Putamen (tissue), 1 donor: Measurements from ENCODE around the gene SSR2.
A peak's percentile ranks its signal among the peaks of the same experiment; 100 is the strongest.

Experiments
- DNase-seq: peaks from one replicate; pipeline ENCODE4 v3.0.0-alpha.2; 2016; ENCODE audit warnings: low spot score

Gene SSR2

DNA sequence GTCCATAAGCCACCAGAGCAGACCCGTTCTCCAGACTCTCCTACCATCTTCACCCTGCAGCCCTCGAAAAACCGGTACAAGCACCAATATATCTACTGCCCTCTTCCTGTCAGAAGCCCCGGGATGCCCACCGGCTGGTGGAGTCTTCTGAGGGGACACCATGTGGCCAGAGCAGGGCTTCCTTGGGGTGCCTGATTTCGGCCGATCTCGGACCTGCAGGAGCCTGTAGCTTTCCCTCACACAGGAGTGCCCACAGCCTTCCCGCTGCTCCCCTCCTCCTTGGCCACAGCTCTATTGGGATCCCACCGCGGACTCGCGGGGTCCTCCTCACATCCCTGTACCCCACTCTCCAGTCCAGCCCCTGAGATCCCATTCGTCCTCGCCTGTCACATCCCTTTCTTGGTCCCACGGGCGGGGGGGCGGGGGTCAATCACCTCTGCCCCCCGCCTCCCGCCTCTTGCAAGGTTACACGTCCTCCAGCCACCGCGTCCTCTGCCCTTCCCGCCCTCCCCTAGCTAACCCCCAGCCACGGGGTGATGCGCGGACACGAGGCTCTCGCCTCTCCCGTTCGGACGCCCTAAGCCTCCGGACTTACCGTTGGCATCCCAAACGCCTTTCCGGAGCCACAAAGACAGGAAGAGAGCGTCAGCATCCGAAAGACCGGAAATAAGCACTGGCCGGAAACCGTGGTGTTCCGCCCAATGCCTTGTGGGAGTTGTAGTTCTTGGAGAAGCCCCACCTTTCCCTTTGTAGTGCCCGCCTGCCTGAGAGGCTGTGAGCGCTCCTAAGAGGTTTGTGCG lies at the start of gene SSR2:
Gene SSR2, minus strand, starts transcription at position 659 of the 800 bp plus-strand sequence. CDS start 784 bp downstream, outside the sequence.
- DNase-seq = peak; percentile 91

DNA sequence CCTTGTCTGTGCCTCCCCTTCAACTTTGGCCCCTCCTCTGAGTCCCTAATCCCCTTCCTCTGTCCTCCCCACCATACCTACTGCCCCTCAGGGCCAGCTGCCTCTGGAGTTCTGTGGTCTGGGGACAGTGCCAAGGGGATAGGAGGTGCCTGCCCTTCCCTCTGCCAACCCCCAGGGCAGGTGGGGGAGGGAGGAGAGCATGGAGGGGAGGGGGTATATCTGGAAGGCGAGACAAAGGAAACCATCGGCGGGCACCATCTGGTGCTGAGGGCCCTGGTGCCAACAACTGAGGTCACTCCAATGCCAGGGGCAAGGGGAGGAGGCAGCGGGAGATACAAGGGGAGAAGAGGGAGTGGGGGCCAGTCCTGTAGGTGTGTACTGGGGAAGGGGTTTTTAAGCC lies 49.8 kb upstream of the SSR2 start:
- no peak for DNase-seq

DNA sequence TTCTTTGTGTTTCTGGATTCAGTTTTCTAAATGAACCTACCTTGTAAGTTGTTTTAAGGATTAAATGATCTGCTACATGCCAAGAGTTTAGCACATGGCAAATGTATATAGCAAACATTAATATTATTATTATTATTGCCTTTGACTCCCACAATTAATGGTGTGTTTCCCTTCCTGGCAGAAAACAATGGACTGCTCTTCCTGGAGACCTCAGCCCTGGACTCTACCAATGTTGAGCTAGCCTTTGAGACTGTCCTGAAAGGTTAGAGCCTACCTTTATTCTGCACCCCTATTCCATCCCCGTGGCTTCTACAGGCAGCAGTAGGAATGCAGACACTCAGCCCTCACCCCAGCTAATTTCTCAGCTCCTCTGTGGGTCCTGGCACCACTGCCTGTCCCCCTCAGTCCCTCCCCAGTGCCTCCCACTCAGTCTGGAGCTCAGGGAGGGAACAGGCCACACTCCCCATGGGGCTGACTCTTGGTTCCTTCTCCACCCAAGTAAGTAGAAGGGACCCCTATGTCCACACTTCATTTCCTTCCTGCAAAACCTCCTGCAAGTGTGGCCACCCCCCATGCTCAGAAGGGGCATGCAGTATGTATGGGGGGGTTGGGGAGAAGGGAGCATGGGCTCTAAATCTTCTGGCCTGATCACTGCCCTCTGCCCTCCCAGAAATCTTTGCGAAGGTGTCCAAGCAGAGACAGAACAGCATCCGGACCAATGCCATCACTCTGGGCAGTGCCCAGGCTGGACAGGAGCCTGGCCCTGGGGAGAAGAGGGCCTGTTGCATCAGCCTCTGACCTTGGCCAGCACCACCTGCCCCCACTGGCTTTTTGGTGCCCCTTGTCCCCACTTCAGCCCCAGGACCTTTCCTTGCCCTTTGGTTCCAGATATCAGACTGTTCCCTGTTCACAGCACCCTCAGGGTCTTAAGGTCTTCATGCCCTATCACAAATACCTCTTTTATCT lies 49.0 kb upstream of the SSR2 start:
- no peak for DNase-seq

DNA sequence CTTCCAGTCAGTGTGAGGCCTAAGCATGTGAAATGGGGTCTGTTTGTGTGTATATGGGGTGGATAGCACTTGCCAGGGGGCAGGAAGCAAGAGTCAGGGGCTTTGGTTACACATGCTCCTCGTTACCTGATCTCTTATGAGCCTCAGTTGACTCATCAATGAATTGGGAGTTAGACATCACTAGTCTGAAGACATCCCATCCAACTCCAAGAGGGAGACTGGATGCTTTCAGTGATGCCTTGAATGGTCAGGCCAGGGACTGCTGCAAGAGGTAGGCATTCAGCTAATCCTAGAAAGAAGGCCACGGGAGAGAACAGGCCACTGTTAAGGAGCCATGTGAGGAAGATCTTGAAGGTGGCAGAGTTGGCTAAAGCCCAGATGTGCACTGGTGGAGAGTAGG lies 46.5 kb upstream of the SSR2 start:
- no peak for DNase-seq

DNA sequence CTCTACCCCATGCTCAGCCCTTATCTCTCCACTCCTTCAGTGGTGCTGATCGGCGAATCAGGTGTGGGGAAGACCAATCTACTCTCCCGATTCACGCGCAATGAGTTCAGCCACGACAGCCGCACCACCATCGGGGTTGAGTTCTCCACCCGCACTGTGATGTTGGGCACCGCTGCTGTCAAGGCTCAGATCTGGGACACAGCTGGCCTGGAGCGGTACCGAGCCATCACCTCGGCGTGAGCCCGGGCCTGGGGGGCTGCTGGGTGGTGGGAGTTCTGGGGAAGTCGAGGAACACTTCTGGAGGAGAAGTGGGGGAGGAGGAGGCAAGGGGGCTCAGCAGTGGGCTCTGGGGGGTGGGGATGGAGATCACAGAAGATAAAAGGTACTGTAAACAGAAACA lies 45.1 kb upstream of the SSR2 start:
- DNase-seq = no peak

DNA sequence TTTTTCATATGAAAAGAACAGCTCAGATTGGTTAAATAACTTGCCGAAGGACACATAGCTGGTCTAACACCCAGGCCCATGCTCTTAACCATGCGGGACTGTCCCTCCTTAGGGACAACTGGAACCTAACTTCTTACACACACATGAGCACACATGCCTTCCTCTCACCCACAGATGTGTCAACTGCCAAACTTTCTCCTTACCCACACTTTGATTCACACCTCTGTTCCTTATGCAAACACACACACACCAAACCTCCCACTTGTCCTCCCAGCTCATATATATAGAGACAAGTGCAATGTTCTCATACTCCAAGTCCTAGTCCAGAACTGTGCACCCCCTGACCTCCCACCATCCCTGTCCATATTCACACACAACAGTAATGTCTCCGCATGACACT lies 44.5 kb upstream of the SSR2 start:
- no peak for DNase-seq

DNA sequence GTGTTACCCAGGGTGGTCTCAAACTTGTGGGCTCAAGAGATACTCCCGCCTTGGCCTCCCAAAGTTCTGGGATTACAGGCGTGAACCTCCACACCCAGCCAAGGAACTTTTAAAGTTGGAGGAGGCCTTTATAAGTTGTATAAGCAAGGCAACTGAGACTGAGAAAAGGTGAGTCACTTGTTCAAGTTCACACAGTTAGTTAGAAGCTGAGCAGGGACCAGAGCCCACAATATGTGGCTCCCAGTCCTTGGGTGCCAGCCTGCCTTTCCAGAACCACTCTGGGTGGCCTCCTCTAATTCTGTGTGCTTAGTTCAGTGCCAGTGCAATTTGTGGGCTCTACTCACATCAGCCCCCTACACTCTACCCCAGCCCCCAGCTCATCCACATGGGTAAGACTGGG lies 43.9 kb upstream of the SSR2 start:
- DNase-seq = no peak

DNA sequence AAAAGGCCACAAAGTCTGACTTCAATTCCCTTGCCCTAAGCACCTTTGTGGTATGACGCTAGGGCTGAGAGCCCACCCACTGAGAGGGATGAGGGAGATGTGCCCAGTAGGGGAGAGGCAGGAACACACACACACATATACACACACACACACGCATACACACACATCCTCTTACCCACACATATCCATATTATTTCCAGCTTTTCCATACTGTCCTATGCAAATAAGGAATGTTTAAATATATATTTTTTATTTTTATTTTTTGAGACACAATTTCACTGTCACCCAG lies 43.2 kb upstream of the SSR2 start:
- no peak for DNase-seq

DNA sequence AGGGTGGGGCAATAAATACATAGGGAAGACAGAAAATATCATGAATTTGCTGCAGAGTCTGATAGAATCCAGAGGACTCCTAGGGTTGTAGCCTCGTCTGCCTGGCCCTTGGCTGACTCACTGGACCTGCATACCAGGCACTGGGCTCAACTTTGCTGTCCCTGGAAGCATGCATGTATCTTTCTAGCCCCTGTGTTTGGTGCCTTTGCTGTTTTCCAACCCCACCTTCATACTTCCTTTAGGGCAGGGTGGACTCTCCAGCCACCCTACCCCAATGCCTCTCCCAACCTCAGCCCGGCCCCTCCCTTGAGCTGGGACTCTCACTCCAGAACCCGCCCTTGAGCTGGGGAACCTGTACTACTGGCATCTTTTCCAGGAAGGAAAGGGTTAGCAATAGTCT lies 41.4 kb upstream of the SSR2 start:
- no peak for DNase-seq

DNA sequence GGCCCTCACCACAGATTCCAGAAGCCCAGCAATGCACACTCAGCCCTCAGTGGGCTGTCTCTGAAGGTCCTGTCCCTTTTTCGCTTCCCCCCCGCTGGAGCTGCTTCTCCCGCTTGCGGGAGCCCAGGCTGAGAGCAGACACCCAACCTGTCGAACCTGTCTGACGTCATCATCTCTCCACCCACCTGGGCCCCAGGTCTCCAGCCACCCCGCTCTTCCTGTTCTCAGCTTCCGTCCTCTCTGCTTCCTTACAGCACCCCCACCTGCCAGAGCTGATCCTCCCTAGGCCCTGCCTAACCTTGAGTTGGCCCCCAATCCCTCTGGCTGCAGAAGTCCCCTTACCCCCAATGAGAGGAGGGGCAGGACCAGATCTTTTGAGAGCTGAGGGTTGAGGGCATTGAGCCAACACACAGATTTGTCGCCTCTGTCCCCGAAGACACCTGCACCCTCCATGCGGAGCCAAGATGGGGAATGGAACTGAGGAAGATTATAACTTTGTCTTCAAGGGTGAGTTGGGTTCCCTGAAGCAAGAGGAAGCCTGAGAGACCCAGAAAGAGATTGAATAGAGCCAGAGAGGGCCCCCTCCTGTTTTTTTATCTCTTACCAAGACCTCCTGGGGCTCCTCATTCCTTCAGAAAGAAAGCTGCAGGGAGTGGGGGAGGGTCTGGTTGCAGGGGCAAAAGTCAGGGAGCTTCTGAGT lies 40.3 kb upstream of the SSR2 start, which contains the start of gene RAB25:
Gene RAB25, plus strand, starts transcription at position 224 of the 700 bp plus-strand sequence. Its CDS starts 241 bp downstream, at position 465.
- DNase-seq = no peak

DNA sequence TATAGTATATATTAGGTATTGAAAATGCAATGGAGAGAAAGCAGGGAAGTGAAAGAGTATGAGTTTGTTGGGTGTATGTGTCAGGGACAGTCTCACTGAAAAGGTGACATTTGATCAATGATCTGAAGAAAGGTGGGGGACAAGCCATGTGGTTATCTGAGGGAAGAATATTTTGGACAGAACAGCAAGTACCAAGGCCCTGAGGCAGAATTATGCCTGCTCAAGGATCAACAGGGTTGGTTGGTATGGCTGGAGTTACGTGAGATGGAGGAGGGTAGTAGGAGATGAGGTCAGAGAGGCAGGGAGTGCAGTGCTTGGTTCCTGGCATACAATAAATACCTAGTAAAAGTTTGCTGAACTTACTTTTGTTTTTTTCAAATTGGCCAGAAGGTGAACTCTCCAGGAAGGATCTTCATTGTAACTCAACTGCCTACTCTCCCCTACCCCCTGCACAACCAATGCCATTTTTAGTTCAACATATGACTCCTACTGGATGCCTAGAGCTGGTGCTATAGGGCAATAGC lies 35.6 kb upstream of the SSR2 start:
- no peak for DNase-seq

DNA sequence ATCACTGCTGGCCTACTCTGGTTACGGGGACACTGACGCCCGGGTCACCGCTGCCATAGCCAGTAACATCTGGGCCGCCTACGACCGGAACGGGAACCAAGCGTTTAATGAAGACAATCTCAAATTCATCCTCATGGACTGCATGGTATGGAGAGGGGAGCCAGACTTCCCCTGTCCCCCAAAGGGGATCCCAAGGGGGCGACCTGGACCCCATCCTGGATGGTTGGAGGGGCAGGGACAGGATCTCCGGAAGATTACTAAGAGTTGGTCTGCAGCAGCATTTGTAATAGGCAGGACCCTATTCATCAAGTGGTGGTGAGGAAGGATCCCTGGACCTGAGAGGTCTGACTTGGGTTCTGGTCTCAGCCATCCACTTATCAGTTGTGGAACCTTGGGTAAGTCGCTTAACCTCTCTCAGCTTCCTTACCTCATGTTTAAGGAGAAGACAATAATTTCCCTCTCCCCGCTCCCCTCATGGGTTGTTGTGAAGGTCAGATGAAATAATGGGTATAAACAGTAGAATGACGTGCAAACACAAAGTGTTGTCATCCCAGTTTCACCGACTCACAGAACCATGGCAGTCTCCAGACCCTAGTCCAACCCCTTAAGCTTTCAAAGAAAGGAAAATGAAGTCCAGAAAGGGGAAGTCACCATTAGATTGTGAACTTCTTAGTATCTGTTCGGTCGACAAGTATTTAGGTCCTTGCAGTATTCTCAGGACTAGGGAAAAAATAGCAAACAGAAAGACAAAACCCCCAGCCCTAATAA lies 34.7 kb upstream of the SSR2 start:
- no peak for DNase-seq

DNA sequence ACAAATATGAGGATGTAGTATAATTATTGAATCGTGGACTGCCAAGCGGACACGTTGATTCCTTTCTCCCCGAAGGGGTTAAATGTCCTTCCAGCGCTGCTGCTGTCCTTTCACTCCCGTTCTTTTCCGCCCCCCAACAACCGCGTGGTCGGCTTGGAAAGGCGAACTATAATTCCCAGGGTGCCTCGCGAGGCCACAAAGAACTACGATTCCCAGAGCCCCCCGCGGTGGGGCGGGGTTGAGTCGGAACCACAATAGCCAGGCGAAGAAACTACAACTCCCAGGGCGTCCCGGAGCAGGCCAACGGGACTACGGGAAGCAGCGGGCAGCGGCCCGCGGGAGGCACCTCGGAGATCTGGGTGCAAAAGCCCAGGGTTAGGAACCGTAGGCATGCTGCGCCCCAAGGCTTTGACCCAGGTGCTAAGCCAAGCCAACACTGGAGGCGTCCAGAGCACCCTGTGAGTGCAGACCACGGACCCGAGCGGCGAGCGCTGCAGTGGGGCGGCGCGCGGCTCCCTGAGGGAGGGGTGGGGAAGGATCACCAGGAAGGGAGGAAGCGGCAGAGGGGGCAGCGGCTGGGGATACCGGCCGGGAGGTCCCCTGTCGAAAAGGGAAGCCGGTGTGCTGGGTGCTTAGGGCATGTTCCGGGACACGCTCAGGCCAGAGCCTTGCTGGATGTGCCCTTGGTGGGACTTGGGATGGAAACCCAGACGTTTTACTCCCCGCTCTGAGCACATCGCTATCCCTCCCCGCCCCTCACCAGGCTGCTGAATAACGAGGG lies 33.9 kb upstream of the SSR2 start, which contains the start of gene LAMTOR2:
Gene LAMTOR2, plus strand, starts transcription at position 283 of the 781 bp plus-strand sequence. Its CDS starts 108 bp downstream, at position 391.
- peak; percentile 98 for DNase-seq

DNA sequence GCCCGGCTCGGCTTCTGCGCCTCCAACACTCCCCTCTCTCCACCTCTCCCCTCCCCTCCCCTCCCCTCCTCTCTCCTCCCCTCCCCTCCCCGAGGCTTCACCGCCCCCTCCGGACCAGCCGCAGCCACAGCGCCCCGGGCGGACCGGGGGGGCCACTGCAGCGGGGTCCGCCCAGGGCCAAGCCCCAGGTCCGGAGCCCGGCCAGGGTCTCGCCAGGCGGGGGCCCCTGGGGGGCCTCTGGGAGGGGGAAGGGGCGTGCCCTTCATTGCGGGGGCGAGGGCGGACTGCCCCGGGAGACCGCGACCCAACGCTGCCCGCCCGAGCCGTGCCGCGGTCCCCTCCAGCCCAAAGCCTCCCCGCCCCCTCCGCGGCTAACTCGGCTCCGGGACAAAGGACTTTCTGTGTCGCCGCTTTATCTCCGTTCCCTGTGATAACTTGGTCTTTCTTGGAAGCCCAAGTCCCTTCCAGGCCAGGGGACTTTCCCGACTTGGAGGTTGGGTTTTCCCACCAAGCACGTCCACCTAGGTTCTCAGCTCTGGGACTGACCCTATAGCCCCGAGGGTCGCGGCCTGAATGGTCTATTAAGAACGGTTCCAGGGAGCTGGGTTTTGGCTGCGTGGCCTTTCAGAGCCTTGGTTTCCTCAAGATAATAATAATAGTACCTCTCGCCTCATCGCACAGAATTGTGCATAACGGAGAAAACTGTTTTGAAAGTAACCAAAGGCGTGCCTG lies 33.2 kb upstream of the SSR2 start, which contains the start of gene UBQLN4:
Gene UBQLN4, minus strand, starts transcription at position 31 of the 732 bp plus-strand sequence. CDS start 97 bp downstream, outside the sequence.
- DNase-seq = peak; percentile 93

DNA sequence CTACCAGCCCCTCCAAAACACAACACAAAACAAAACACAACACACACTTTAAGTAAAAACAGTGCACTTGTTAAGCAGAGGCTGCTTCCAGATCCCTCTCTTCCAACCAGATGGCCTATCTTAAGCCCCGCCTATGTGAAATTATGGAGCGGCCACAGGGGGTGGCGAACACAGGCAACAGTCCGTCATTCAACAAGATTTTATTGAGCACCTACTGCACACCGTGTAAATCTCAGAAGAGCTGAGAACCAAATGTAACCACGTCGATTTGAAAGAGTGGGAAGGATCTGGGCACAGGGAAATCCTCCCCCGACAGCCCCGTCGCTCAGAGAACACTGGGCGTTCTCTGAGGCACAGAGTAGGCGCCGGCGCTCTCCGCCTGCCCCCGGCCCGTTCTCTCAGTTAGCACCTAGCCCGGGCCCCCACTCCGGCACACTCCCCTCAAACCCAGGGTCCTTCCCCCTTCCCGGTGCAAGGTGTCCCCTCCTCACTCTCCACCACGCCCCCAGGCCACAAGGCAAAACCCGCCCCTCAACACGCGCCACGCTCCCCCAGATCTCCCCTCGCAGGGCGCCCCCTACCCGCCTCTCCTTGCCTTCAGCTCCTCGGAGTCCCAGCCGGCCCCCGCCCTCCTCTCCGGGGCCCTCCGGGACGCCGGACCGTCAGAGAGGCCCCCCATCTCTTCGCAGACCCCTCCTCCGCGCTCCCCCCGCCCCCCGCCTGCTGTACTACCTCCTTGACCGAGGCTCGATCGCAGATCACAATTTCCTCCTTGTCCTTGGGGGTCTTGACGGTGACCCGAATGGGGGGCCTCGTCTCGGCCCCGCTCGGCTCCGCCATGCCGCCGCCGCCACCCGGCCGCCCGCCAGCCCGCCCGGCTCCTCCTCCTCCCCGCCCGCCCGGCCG lies 32.4 kb upstream of the SSR2 start:
- DNase-seq = peak; percentile 50

DNA sequence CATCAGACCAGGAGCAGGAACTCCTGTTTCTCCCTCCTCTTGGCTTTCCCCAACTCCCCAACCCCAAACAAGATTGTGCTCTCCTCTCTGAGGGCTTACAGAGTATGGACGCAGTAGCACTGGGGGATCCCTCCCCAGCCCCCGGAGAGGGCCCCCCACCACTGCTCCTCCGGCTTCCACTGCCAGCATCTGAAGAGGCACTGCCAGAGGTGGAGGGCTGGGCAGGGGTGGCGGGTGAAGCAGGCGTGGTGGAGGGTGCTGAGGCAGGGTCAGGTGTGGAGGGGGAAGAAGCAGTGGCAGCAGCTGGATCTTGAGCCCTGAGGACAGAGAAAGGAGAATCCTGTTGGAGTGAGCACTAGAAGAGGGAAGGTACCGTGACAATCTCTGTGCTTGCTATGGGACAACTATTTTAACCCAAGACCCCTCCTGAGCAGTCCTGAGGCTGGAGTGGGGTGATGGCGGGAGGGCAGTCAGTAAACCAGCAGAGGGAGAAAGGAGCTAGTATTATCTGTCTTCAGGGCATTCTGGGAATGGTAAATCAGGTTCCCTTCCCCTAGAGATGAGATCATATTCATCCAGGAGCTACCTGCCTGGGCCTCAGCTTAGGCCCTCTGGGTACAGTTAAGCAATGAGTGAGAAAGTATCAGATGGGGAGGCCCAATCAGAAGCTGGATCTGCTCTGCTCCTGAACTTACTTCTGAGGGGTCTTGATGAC lies 30.4 kb upstream of the SSR2 start:
- no peak for DNase-seq

DNA sequence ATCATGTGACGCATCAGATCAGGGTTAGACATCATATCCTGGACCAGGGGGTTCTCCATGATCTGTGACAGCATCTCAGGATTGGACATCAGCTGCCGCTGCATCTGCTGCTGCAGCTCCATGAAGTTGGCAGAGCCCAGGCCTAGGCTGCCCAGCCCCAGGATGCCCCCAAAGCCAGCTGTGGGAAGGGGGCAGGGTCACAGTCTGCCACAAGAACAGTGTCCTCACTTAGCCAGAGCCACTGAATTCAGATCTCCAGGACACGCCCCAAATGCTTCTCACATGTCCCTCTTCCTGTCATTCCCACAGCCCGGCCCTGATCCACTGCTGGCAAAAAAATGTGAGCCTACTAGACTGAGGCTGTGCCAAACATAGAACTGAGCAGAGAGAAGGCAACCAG lies 29.6 kb upstream of the SSR2 start:
- peak; percentile 78 for DNase-seq
